ENCODE results near the gene KRT15. TPM values are rescaled to one million over a fixed set of nuclear protein-coding genes. Genes with fewer than 3 reads are reported as not detected.

Gene KRT15
- total RNA-seq, 2 experiments from 2014 or later = not detected

GRCh38 chr17:41519501-41520224, 973 bp upstream of the KRT15 start:
- no peak overlapping the region for H3K27ac Mint-ChIP-seq
- no peaks in the 10 kb centered on the region for H3K36me3 Mint-ChIP-seq (ENCODE audit: low read depth)
- ChIA-PET POLR2A (no interaction called here), CTCF (no interaction called here)
- H3K4me3 Mint-ChIP-seq = no peak overlapping the region
- no peaks in the 10 kb centered on the region for H3K4me1 Mint-ChIP-seq
- H3K27me3 Mint-ChIP-seq = no peaks in the 10 kb centered on the region
- H3K9me3 Mint-ChIP-seq = no peaks in the 10 kb centered on the region
- no peak for DNase-seq

- Mint-ChIP-seq H3K9me3 (no peaks in the 10 kb centered on the region), H3K36me3 (ENCODE audit: low read depth) (no peaks in the 10 kb centered on the region), H3K4me1 (no peaks in the 10 kb centered on the region), H3K4me3 (no peak overlapping the region), H3K27me3 (no peaks in the 10 kb centered on the region), H3K27ac (no peak overlapping the region)
- ChIA-PET POLR2A (no interaction called here), CTCF (no interaction called here)
- DNase-seq = no peak
These were observed 659 bp downstream of the KRT15 start for GRCh38 chr17:41518031-41518430.

GRCh38 chr17:41516830-41517283, 1.8 kb downstream of the KRT15 start:
- Mint-ChIP-seq H3K36me3 (ENCODE audit: low read depth) (no peaks in the 10 kb centered on the region), H3K9me3 (no peaks in the 10 kb centered on the region), H3K27me3 (no peaks in the 10 kb centered on the region), H3K4me1 (no peaks in the 10 kb centered on the region), H3K4me3 (no peak overlapping the region), H3K27ac (no peak overlapping the region)
- no peak for DNase-seq
- CTCF ChIA-PET = no interaction called here
- POLR2A ChIA-PET = no interaction called here

GRCh38 chr17:41516147-41516829, 2.4 kb downstream of the KRT15 start:
- Mint-ChIP-seq H3K27ac (no peak overlapping the region), H3K27me3 (no peaks in the 10 kb centered on the region), H3K36me3 (ENCODE audit: low read depth) (no peaks in the 10 kb centered on the region), H3K4me1 (no peaks in the 10 kb centered on the region), H3K9me3 (no peaks in the 10 kb centered on the region), H3K4me3 (no peak overlapping the region)
- POLR2A ChIA-PET = no interaction called here
- CTCF ChIA-PET = no interaction called here
- DNase-seq = no peak

- Mint-ChIP-seq H3K27ac (no peak overlapping the region), H3K27me3 (no peaks in the 10 kb centered on the region), H3K4me1 (no peaks in the 10 kb centered on the region), H3K9me3 (no peaks in the 10 kb centered on the region), H3K4me3 (no peak overlapping the region), H3K36me3 (ENCODE audit: low read depth) (no peaks in the 10 kb centered on the region)
- ChIA-PET POLR2A (no interaction called here), CTCF (interaction anchor here (1.6 kb wide), 1 partner anchor 36 kb away, joined by 4 read pairs; no protein-coding TSS in a partner anchor)
- no peak for DNase-seq
These were observed 5.5 kb downstream of the KRT15 start for GRCh38 chr17:41513168-41513547.

GRCh38 chr17:41512546-41513167, 6.0 kb downstream of the KRT15 start:
- no peak for DNase-seq
- Mint-ChIP-seq H3K27me3 (no peaks in the 10 kb centered on the region), H3K4me1 (no peaks in the 10 kb centered on the region), H3K4me3 (no peak overlapping the region), H3K27ac (no peak overlapping the region), H3K36me3 (ENCODE audit: low read depth) (no peaks in the 10 kb centered on the region), H3K9me3 (no peaks in the 10 kb centered on the region)
- ChIA-PET CTCF (interaction anchor here (1.6 kb wide), 1 partner anchor 36 kb away, joined by 4 read pairs; no protein-coding TSS in a partner anchor), POLR2A (no interaction called here)

- Mint-ChIP-seq H3K9me3 (no peaks in the 10 kb centered on the region), H3K27ac (no peak overlapping the region), H3K27me3 (no peaks in the 10 kb centered on the region), H3K4me1 (no peaks in the 10 kb centered on the region), H3K4me3 (no peak overlapping the region), H3K36me3 (ENCODE audit: low read depth) (no peaks in the 10 kb centered on the region)
- no peak for DNase-seq
- ChIA-PET POLR2A (no interaction called here), CTCF (interaction anchor here (1.6 kb wide), 1 partner anchor 37 kb away, joined by 4 read pairs; no protein-coding TSS in a partner anchor)
These were observed 7.0 kb downstream of the KRT15 start for GRCh38 chr17:41511716-41512115.

GRCh38 chr17:41511116-41511515, 7.6 kb downstream of the KRT15 start:
- ChIA-PET POLR2A (no interaction called here), CTCF (no interaction called here)
- H3K4me1 Mint-ChIP-seq = no peaks in the 10 kb centered on the region
- H3K36me3 Mint-ChIP-seq (ENCODE audit: low read depth) = no peaks in the 10 kb centered on the region
- H3K4me3 Mint-ChIP-seq = no peak overlapping the region
- DNase-seq = no peak
- no peaks in the 10 kb centered on the region for H3K9me3 Mint-ChIP-seq
- H3K27ac Mint-ChIP-seq = no peak overlapping the region
- no peaks in the 10 kb centered on the region for H3K27me3 Mint-ChIP-seq

GRCh38 chr17:41510251-41511065, 8.2 kb downstream of the KRT15 start:
- ChIA-PET POLR2A (no interaction called here), CTCF (no interaction called here)
- Mint-ChIP-seq H3K4me1 (no peaks in the 10 kb centered on the region), H3K36me3 (ENCODE audit: low read depth) (no peaks in the 10 kb centered on the region), H3K27ac (no peak overlapping the region), H3K9me3 (no peaks in the 10 kb centered on the region), H3K27me3 (no peaks in the 10 kb centered on the region), H3K4me3 (no peak overlapping the region)
- DNase-seq = no peak

- ChIA-PET CTCF (interaction anchor here (1.1 to 1.7 kb wide), 2 partner anchors 42 to 142 kb away, joined by 3 to 4 read pairs; no protein-coding TSS in a partner anchor), POLR2A (no interaction called here)
- no peaks in the 10 kb centered on the region for H3K27me3 Mint-ChIP-seq
- H3K27ac Mint-ChIP-seq = no peak overlapping the region
- no peak for DNase-seq
- H3K36me3 Mint-ChIP-seq (ENCODE audit: low read depth) = no peaks in the 10 kb centered on the region
- H3K4me1 Mint-ChIP-seq = no peaks in the 10 kb centered on the region
- H3K9me3 Mint-ChIP-seq = no peaks in the 10 kb centered on the region
- no peak overlapping the region for H3K4me3 Mint-ChIP-seq
These were observed 11.3 kb downstream of the KRT15 start for GRCh38 chr17:41507315-41507880.

GRCh38 chr17:41505809-41506767, 12.6 kb downstream of the KRT15 start:
- H3K36me3 Mint-ChIP-seq (ENCODE audit: low read depth) = no peaks in the 10 kb centered on the region
- no peaks in the 10 kb centered on the region for H3K4me1 Mint-ChIP-seq
- no peak overlapping the region for H3K4me3 Mint-ChIP-seq
- DNase-seq = no peak
- H3K27me3 Mint-ChIP-seq = no peaks in the 10 kb centered on the region
- no peaks in the 10 kb centered on the region for H3K9me3 Mint-ChIP-seq
- H3K27ac Mint-ChIP-seq = no peak overlapping the region
- ChIA-PET CTCF (interaction anchor here (0.5 to 1.7 kb wide), 2 partner anchors 143 to 171 kb away, joined by 3 read pairs; no protein-coding TSS in a partner anchor), POLR2A (no interaction called here)

Data from activated CD4-positive, alpha-beta memory T cell treated with anti-CD3 and anti-CD28 coated beads, Interleukin-2, amount 10 ng/mL, durations not matched to agents 7 days and 5 days (primary cell).